GM12865 (cell line): Measurements from ENCODE around the gene DNER.

Experiments used
- DNase-seq: peaks from one replicate; pipeline ENCODE4 v3.0.0; 2010; ENCODE audit warnings: low read depth
- H3K4me3 ChIP-seq: 2 replicates; pipeline ENCODE4 v1.5.1; 2011; ENCODE audit warnings: mild to moderate bottlenecking, low read depth, low read length, control low read depth
- CTCF ChIP-seq: IDR thresholded peaks from 2 replicates; pipeline ENCODE4 v1.5.1; 2011; ENCODE audit warnings: low read length, control low read depth, low read depth, inconsistent platforms; ENCODE audit not compliant: insufficient read depth; ENCODE audit errors: missing control alignments

DNER gene

GRCh38 chr2:229467783-229468182 lies 246.6 kb downstream of the DNER start:
- DNase-seq: no peak
- no peak overlapping the region for H3K4me3 ChIP-seq
- TF ChIP-seq CTCF: no peak

GRCh38 chr2:229463841-229464346 lies 250.5 kb downstream of the DNER start:
- no peak for DNase-seq
- H3K4me3 ChIP-seq: no peak overlapping the region
- TF ChIP-seq CTCF: no peak

GRCh38 chr2:229462112-229462511 lies 252.2 kb downstream of the DNER start:
- DNase-seq: no peak
- no peak for TF ChIP-seq CTCF
- H3K4me3 ChIP-seq: no peak overlapping the region

- TF ChIP-seq CTCF: no peak
- no peak for DNase-seq
- H3K4me3 ChIP-seq: no peak overlapping the region
These were observed 258.3 kb downstream of the DNER start for GRCh38 chr2:229456091-229456490.

- DNase-seq: no peak
- H3K4me3 ChIP-seq: no peak overlapping the region
- TF ChIP-seq CTCF: no peak
These were observed 259.3 kb downstream of the DNER start for GRCh38 chr2:229454934-229455631.

- no peak overlapping the region for H3K4me3 ChIP-seq
- DNase-seq: no peak
- TF ChIP-seq CTCF: no peak
These were observed 261.1 kb downstream of the DNER start for GRCh38 chr2:229453230-229453629.

GRCh38 chr2:229451852-229452251 lies 262.5 kb downstream of the DNER start:
- no peak overlapping the region for H3K4me3 ChIP-seq
- TF ChIP-seq CTCF: no peak
- no peak for DNase-seq
